ENCODE results near the gene CCSER1.

- no peak for TF ChIP-seq CTCF (IDR thresholded peaks at IDR 0.05)
- no peak for TF ChIP-seq POLR2A (IDR thresholded peaks at IDR 0.05)
Measured at GRCh38 chr4:90415116-90415515, 287.9 kb downstream of the CCSER1 start.
